ENCODE data around the gene GXYLT1. TPM values are rescaled to one million over a fixed set of nuclear protein-coding genes. Genes with fewer than 3 reads are reported as not detected.

GXYLT1 gene
- total RNA-seq, 1 donor from 2014 or later = 12.1 TPM

Other genes starting within 250 kb of the GXYLT1 start
- 39.8 TPM for gene YAF2, start 93.4 kb upstream of the GXYLT1 start, total RNA-seq
- 43.5 TPM for gene ZCRB1, start 181.2 kb upstream of the GXYLT1 start, total RNA-seq
- 39.6 TPM for gene PPHLN1, start 181.3 kb upstream of the GXYLT1 start, total RNA-seq